Measurements from ENCODE around the gene SCAF4.
"Not testable (repeated sequence)": the region's sequence is repeated elsewhere in the genome, so short reads cannot be mapped to it uniquely, and the experiment has no call there.

SCAF4 gene

DNA sequence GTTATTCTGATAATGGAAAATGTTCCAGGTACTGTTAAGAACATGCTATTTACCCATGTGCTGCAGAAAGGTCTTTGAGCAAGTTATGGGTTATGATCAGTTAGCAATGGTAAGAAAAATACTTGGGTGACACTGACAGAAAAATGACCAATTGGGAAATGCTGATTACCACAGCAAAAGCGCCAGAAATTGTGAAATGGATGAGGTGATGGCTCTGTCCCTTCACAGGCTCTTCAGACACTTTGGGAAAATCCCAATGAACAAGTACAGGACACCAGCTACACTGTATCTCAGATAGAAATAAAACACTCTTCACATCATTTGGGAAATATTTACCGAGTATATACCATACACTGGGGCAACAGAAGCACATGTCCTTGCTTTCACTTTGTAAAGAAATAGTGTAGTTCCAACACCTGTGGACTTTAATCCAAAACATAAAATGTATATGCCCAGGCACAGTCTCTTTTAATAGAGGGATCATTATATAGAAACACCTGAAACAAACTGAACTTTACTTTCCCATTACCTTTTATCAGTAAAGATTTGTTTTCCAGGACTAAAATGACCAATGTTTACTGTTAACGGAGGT, 58.5 kb downstream of the SCAF4 start:
- in situ Hi-C loops (cut with MboI; ENCODE audit: low sequenced_read_pairs) = no loop called here

DNA sequence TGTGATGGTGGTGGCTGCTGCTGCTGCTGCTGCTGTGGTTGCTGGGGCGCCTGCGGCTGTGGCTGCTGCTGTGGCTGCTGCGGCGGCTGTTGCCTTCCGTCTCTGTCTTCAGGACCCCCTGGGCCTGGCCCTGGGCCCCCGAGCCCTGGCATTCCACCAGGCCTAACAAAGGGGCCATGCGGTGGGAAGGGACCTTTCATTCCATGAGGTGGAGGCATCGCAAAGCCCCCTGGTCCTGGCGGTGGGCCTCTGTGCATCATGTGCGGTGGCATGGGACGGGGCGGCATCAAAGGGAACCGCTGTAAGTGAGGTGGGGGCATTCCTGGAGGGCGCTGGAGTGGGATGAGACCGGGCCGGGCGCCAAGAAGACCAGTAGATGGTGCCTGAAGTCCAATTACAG, 60.0 kb downstream of the SCAF4 start:
- in situ Hi-C loops (cut with MboI; ENCODE audit: low sequenced_read_pairs) = no loop called here

DNA sequence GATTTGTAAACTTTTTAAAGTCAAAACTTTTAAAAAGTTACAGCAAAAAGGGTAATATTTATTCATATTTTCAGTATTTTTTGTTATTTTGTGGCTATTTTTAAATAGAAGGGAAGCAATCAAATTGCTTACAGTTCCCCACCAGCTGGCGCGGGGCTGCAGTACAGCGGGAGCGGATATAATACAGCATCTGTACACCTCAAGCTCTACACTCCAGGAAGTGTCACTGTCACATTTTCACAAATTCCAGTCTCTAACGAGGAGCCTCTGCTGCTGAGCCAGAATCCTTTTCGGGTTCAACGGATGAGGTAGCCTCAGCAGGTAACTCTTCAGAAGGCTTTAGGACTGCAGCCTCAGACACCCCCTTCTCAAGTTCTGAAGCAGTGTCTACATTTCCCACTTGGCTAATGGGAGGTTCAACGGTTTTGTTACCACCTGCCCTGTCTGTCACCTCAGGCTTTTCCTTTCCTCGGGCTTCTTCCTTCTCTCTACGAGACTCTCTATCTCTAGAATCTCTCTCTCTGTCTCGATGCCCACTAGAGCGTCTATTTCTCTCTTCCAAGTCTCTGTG, 60.7 kb downstream of the SCAF4 start:
- in situ Hi-C loops (cut with MboI; ENCODE audit: low sequenced_read_pairs) = no loop called here

DNA sequence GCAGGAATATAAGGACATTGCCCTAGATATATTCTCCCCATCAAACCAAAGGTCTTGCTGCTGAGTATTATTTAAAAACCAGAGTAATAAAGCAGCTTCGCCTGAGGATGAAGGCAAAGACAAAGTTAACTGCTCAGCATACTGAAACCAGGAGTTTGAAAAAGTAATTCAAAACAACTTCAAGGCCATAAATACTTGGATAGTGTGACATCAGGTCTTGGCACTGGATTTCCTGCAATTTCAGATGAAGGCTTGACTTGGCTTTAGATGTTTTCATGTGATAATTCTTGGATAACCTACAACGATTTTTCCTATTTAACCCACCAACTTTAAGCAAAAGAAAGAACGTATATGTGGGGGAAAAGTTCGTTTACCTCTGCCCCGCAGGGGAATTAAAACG, 61.8 kb downstream of the SCAF4 start:
- in situ Hi-C loops (cut with MboI; ENCODE audit: low sequenced_read_pairs) = no loop called here

DNA sequence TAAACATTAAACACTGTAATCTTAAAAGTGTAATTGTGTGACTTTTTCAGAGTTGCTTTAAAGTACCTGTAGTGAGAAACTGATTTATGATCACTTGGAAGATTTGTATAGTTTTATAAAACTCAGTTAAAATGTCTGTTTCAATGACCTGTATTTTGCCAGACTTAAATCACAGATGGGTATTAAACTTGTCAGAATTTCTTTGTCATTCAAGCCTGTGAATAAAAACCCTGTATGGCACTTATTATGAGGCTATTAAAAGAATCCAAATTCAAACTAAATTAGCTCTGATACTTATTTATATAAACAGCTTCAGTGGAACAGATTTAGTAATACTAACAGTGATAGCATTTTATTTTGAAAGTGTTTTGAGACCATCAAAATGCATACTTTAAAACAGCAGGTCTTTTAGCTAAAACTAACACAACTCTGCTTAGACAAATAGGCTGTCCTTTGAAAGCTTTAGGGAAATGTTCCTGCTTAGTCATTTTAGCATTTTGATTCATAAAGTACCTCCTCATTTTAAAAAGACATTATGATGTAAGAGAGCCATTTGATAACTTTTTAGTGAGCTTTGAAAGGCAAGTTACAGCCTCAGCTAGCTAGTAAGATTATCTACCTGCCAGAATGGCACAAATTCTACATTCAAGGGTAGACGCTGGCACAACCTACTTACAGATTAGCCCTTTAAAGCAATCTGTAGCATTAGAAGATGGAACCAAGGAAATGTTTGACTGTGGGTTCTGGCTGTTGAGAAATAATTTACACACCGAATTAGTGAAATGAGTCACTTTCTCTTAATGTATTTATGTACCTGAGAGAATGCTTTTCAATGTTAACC, 63.0 kb downstream of the SCAF4 start:
- in situ Hi-C loops (cut with MboI; ENCODE audit: low sequenced_read_pairs) = no loop called here

DNA sequence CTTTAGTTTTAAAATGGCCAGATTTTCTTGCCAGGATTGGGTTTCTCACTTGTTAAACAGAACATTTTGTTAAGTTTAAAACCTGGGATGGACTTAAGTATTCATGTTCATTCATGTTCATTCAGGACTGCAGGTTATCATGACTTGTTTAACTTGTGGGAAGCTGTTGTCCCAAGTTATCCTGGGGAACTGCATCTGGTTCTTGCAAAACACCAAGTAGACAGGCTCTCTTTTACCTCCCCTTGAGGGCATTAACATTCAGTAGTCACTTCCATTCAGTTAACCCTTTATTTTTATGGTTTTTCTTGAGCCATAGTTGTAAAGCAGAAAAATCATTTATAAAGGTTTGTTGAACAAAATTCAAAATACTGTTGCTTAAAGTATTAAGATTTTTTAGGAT, 64.3 kb downstream of the SCAF4 start:
- in situ Hi-C loops (cut with MboI; ENCODE audit: low sequenced_read_pairs) = no loop called here

DNA sequence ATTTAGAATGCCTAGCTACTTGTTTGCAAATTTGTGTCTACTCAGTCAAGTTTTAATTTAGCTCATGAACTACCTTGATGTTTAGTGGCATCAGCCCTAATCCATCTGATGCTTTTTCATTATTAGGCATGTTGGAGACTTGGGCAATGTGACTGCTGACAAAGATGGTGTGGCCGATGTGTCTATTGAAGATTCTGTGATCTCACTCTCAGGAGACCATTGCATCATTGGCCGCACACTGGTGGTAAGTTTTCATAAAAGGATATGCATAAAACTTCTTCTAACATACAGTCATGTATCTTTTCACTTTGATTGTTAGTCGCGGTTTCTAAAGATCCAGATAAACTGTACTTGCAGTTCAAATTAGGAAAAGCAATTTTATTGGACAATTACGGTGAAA, 64.8 kb downstream of the SCAF4 start:
- in situ Hi-C loops (cut with MboI; ENCODE audit: low sequenced_read_pairs) = no loop called here

DNA sequence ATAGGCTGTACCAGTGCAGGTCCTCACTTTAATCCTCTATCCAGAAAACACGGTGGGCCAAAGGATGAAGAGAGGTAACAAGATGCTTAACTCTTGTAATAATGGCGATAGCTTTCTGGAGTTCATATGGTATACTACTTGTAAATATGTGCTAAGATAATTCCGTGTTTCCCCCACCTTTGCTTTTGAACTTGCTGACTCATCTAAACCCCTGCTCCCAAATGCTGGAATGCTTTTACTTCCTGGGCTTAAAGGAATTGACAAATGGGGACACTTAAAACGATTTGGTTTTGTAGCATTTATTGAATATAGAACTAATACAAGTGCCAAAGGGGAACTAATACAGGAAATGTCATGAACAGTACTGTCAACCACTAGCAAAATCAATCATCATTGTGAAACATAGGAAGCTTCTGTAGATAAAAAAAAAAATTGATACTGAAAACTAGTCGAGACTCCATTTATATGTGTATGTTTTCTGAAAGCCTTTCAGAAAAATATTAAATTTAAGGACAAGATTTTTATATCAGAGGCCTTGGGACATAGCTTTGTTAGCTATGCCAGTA, 65.4 kb downstream of the SCAF4 start:
- in situ Hi-C loops (cut with MboI; ENCODE audit: low sequenced_read_pairs) = no loop called here

DNA sequence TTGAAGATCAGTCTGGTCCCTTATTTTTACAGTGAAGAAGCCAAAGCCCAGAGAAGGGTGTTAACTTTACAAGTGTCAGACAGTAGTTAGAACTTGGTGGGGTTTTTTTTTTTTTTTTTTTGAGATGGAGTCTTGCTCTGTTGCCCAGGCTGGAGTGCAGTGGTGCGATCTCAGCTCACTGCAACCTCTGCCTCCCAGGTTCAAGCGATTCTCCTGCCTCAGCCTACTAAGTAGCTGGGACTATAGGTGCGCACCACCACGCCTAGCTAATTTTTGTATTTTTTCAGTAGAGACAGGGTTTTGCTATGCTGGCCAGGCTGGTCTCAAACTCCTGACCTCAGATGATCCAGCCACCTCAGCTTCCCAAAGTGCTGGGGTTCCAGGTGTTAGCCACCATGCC, 66.0 kb downstream of the SCAF4 start:
- in situ Hi-C loops (cut with MboI; ENCODE audit: low sequenced_read_pairs) = not testable (repeated sequence)

DNA sequence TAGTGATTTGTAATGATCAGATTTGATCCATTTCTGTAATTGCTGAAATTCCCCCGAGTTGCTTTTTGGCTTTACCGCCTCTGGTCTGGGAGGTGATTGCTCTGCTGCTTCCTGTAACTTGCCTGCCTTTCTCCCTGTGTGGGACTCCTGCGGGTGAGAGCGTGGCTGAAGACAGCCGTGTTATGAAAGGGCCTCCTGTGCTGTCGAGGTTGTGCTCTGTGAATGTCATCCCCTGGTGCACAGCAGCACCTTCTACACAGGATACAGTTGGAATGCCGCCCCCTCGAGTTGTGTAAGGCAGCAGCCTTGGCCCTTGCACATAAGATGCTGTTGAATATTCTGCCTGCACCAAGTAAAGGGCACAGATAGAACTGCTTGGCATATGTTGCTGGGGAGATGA, 66.5 kb downstream of the SCAF4 start:
- in situ Hi-C loops (cut with MboI; ENCODE audit: low sequenced_read_pairs) = no loop called here

DNA sequence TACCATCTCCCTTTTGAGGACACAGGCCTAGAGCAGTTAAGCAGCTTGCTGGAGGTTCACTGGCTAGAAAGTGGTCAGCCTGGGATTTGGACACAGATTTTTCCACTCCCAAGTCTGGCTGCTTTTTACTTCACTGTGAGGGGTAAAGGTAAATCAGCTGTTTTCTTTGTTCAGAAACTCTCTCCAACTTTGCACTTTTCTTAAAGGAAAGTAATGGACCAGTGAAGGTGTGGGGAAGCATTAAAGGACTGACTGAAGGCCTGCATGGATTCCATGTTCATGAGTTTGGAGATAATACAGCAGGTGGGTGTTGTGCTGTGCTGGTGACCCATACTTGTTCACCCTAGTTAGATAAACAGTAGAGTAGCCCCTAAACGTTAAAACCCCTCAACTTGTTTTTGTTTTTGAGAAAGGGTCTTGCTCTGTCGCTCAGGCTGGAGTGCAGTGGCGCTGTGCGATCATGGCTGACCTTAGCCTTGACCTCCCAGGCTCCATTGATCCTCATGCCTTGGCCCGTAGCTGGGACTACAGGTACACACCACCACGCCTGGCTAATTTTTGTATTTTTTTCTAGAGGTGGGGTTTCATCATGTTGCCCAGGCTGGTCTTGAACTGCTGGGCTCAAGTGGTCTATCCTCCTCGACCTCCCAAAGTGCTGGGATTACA, 68.2 kb downstream of the SCAF4 start:
- in situ Hi-C loops (cut with MboI; ENCODE audit: low sequenced_read_pairs) = no loop called here

DNA sequence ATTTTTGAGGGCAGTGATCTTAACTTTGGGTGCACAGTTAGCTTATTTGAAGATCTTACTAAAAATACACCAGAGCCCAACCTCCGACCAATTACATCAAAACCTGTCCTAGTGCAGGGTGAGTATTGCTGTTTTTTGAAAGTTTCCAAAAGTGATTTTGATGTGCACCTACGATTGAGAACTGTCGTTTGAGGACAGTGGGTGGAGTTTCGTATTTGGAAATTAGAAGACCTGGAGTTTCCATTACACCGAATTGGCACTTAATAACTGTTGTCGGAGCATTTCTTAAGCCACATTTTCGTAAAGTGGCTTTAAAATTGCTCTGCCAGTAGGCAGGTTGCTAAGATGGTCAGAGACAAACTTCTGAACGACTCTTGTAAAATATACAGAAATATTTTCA, 71.3 kb downstream of the SCAF4 start:
- in situ Hi-C loops (cut with MboI; ENCODE audit: low sequenced_read_pairs) = no loop called here

DNA sequence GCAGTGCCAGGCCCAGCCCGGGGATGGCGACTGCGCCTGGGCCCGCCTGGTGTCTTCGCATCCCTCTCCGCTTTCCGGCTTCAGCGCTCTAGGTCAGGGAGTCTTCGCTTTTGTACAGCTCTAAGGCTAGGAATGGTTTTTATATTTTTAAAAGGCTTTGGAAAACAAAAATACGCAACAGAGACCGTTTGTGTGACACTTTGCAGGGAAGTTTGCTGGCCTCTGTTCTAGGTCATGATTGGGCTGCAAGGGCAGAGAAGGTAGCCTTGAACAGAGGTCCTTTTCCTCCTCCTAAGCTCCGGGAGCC, 71.7 kb downstream of the SCAF4 start:
- in situ Hi-C loops (cut with MboI; ENCODE audit: low sequenced_read_pairs) = no loop called here

DNA sequence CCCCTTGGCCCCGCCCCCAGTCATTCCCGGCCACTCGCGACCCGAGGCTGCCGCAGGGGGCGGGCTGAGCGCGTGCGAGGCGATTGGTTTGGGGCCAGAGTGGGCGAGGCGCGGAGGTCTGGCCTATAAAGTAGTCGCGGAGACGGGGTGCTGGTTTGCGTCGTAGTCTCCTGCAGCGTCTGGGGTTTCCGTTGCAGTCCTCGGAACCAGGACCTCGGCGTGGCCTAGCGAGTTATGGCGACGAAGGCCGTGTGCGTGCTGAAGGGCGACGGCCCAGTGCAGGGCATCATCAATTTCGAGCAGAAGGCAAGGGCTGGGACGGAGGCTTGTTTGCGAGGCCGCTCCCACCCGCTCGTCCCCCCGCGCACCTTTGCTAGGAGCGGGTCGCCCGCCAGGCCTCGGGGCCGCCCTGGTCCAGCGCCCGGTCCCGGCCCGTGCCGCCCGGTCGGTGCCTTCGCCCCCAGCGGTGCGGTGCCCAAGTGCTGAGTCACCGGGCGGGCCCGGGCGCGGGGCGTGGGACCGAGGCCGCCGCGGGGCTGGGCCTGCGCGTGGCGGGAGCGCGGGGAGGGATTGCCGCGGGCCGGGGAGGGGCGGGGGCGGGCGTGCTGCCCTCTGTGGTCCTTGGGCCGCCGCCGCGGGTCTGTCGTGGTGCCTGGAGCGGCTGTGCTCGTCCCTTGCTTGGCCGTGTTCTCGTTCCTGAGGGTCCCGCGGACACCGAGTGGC, 72.2 kb downstream of the SCAF4 start, which contains the start of gene SOD1:
SOD1 (plus strand) TSS at position 158 of the 723 bp plus-strand sequence; CDS start at position 235, 77 bp downstream.
- in situ Hi-C loops (cut with MboI; ENCODE audit: low sequenced_read_pairs) = no loop called here

DNA sequence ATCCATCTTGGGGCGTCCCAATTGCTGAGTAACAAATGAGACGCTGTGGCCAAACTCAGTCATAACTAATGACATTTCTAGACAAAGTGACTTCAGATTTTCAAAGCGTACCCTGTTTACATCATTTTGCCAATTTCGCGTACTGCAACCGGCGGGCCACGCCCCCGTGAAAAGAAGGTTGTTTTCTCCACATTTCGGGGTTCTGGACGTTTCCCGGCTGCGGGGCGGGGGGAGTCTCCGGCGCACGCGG, 72.7 kb downstream of the SCAF4 start:
- in situ Hi-C loops (cut with MboI; ENCODE audit: low sequenced_read_pairs) = no loop called here

DNA sequence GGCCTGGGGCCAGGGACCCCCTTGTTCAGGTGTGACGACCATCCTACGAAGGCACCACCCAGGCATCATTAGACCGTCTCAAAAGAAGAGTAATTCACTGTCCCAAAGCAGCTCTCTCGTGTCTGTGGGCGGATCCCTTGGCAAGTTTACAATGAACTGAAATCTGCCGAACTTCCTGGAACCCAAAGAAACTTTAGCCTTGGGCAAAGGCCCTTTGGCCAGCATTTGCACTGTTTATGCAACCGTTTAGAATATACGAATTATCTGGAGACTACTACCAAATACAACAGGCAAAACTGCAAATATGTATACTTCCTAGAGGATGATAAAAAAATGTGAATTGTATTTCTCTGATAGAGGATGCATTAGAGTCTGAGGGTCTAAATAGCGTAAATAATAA, 73.9 kb downstream of the SCAF4 start:
- in situ Hi-C loops (cut with MboI; ENCODE audit: low sequenced_read_pairs) = no loop called here

DNA sequence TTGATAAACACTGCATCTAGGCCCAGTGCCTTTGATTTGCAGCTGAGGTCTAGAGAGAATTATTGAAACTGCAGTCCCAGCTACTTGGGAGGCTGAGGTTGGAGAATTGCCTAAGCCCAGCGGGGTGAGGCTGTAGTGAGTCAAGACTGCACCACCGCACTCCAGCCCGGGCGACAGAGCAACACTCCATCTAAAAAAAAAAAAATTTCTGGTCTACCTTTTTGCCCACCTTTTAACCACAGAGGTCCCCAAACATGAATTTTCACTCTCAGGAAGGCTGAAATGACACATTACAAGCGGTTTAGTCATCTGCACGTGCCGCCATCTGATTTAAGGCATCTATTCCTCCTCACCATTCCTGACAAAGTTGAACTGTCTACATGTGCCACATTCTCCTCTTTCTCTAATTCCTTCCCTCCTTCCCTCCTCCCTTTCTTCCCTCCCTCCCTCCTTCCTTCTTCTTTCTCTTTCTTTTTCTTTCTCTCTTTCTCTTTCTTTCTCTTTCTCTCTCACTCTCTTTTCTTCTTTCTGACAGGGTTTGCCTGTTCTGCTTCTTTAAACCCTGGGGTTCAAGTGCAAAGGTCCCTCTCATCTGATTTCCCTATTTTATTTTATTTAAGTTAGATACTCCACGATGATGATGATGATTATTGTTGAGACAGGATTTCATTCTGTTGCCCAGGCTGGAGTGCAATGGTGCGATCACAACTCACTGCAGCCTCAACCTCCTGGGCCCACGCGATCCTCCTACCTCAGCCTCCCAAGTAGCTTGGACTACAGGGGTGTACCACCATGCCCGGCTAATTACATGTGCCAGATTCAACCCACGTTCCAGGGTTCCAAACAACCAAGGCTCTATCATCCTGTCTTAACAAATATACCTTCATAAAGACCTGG, 75.5 kb downstream of the SCAF4 start:
- in situ Hi-C loops (cut with MboI; ENCODE audit: low sequenced_read_pairs) = no loop called here

DNA sequence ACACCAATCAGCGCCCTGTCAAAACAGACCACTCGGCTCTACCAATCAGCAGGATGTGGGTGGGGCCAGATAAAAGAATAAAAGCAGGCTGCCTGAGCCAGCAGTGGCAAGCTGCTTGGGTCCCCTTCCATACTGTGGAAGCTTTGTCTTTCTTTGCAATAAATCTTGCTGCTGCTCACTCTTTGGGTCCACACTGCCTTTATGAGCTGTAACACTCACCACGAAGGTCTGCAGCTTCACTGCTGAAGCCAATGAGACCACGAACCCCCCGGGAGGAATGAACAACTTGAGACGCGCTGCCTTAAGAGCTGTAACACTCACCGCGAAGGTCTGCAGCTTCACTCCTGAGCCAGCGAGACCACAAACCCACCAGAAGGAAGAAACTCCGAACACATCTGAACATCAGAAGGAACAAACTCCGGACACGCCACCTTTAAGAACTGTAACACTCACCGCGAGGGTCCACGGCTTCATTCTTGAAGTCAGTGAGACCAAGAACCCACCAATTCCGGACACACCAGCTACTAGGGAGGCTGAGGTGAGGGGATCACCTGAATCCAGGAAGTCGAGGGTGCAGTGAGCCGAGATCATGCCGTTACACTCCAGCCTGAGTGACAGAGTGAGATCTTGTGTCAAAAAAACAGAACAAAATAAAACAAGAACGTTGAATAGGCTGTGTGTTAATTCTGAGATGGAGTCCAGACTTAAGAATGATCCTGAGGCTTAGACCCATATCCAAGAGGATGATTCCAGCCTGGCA, 76.9 kb downstream of the SCAF4 start:
- in situ Hi-C loops (cut with MboI; ENCODE audit: low sequenced_read_pairs) = not testable (repeated sequence)

DNA sequence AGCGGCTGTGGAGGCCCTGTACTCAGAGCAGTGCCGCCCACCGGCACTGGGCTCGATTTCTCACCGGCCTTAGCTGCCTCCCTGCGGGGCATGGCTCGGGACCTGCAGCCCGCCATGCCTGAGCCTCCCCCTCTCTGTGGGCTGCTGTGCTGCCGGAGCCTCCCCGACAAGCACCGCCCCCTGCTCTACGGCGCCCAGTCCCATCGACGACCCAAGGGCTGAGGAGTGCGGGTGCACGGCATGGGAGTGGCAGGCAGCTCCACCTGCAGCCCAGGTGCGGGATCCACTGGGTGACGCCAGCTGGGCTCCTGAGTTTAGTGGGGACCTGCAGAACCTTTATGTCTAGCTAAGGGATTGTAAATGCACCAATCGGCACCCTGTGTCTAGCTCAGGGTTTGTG, 77.6 kb downstream of the SCAF4 start:
- in situ Hi-C loops (cut with MboI; ENCODE audit: low sequenced_read_pairs) = no loop called here

Measured in HL-60/S4 (cell line).